ENCODE measurements around the gene DNAJC4. TPM values are rescaled to one million over a fixed set of nuclear protein-coding genes. Genes with fewer than 3 reads are reported as not detected.
A peak's percentile ranks its signal among the peaks of the same experiment; 100 is the strongest.

The DNAJC4 gene
- total and polyA plus RNA-seq, 2 of the 8 experiments (the other 6 are each of a cell fraction or from before 2014, with no cell fraction given), result 14.6 to 31.0 TPM

- TF ChIP-seq CBX8 (IDR thresholded peaks at IDR 0.05; ENCODE audit: borderline replicate concordance, low read depth, low read length), result no peak
- TF ChIP-seq SAP30 (IDR thresholded peaks at IDR 0.05; ENCODE audit: insufficient read depth, insufficient replicate concordance, low read length), result peak; percentile 50
- no peak for TF ChIP-seq RAD21 (IDR thresholded peaks at IDR 0.05 in 1 of 2, conservative IDR thresholded peaks at IDR 0.05 in 1 of 2; ENCODE audit: low read depth in 2 of 2, low read length in 2 of 2)
- no peak for TF ChIP-seq CBX5 (IDR thresholded peaks at IDR 0.05; ENCODE audit: low read depth, low read length)
- peak; percentile 26 for TF ChIP-seq TAF7 (optimal IDR thresholded peaks at IDR 0.05; ENCODE audit: borderline replicate concordance, low read depth, low read length)
- TF ChIP-seq EGR1 (IDR thresholded peaks at IDR 0.05; ENCODE audit: borderline replicate concordance, low read depth, low read length), result peak; percentile 70; the same call in 1 of the 2 replicates
- TF ChIP-seq ASH2L (IDR thresholded peaks at IDR 0.05; ENCODE audit: low read length), result peak; percentile 41
- peak; percentile 64 for TF ChIP-seq MAX (IDR thresholded peaks at IDR 0.05)
- peak; percentile 93 for TF ChIP-seq CREB1 (IDR thresholded peaks at IDR 0.05)
- TF ChIP-seq SIN3A (conservative IDR thresholded peaks at IDR 0.05 in 1 of 2, IDR thresholded peaks at IDR 0.05 in 1 of 2; ENCODE audit: low read depth in 1 of 2, low read length in 2 of 2), result peak in 1 of 2 experiments; percentile 29; a peak in 1 of 4 replicates
- no peak for TF ChIP-seq KDM4A (IDR thresholded peaks at IDR 0.05; ENCODE audit: low read depth, low read length, severe bottlenecking)
- TF ChIP-seq GABPA (IDR thresholded peaks at IDR 0.05; ENCODE audit: borderline replicate concordance, insufficient read depth, low read length), result peak; percentile 91
Observed at GRCh38 chr11:64240435-64241240, 10.3 kb downstream of the DNAJC4 start, which contains the start of gene FKBP2 (continued).

Measured in H1 (cell line).